CD14-positive monocyte (primary cell): Measurements from ENCODE around the gene ABHD14A. TPM values are rescaled to one million over a fixed set of nuclear protein-coding genes. Genes with fewer than 3 reads are reported as not detected.

Experiments
- DNase-seq, 3 donors: peaks; one replicate each; pipeline ENCODE4 v3.0.0-alpha.2; 2011 to 2022
- H2AFZ ChIP-seq: 2 replicates; pipeline ENCODE4 v1.6.0; 2012; ENCODE audit warnings: mild to moderate bottlenecking, low read depth, low read length, inconsistent platforms; ENCODE audit not compliant: insufficient read depth, poor library complexity, severe bottlenecking
- H3K27ac ChIP-seq, 2 donors: 1 replicate in 1 of 2; 2 replicates in 1 of 2; pipeline ENCODE4 v1.5.1; 2012 to 2013; ENCODE audit warnings: low read length in 2 of 2, control low read depth in 1 of 2, inconsistent platforms in 1 of 2, low read depth in 1 of 2, mild to moderate bottlenecking in 1 of 2
- H3K27me3 ChIP-seq, 2 donors: one replicate each; pipeline versions ENCODE4 v1.6.0 to v1.6.1; 2011 to 2013; ENCODE audit warnings: low read length in 2 of 2; ENCODE audit not compliant: control insufficient read depth in 2 of 2, insufficient read depth in 2 of 2
- H3K36me3 ChIP-seq, 2 donors: replicated peaks in 1 of 2; 1 replicate in 1 of 2; 2 replicates in 1 of 2; pipeline versions ENCODE4 v1.5.1 to v1.6.1; 2012 to 2013; ENCODE audit warnings: low read length in 2 of 2, control low read depth in 1 of 2, inconsistent platforms in 1 of 2, mild to moderate bottlenecking in 1 of 2; ENCODE audit not compliant: insufficient read depth in 2 of 2, control insufficient read depth in 1 of 2
- H3K4me1 ChIP-seq, 2 donors: 1 replicate in 1 of 2; 2 replicates in 1 of 2; pipeline versions ENCODE4 v1.5.1 to v1.6.1; 2012 to 2013; ENCODE audit warnings: low read length in 2 of 2, control low read depth in 1 of 2, inconsistent platforms in 1 of 2, mild to moderate bottlenecking in 1 of 2, moderate library complexity in 1 of 2; ENCODE audit not compliant: insufficient read depth in 2 of 2, control insufficient read depth in 1 of 2
- H3K4me2 ChIP-seq: replicated peaks from 2 replicates; pipeline ENCODE3; 2012; ENCODE audit warnings: low read length, moderate library complexity, mild to moderate bottlenecking; ENCODE audit not compliant: poor library complexity, severe bottlenecking; ENCODE audit errors: extremely low read depth
- H3K4me3 ChIP-seq, 3 experiments: fragments of 200-600 bp in 1 of 3; sonication (generic) in 1 of 3; replicated peaks in 1 of 3; 1 replicate in 2 of 3; 2 replicates in 1 of 3; pipeline ENCODE4 v1.5.1; 2011 to 2013; ENCODE audit warnings: low read length in 3 of 3, mild to moderate bottlenecking in 3 of 3, control low read depth in 2 of 3, low read depth in 2 of 3, inconsistent platforms in 1 of 3, moderate library complexity in 1 of 3
- H3K79me2 ChIP-seq: 2 replicates; pipeline ENCODE4 v1.6.0; 2012; ENCODE audit warnings: mild to moderate bottlenecking, control low read depth, inconsistent platforms, low read length, moderate library complexity; ENCODE audit not compliant: insufficient read depth
- H3K9ac ChIP-seq: 2 replicates; pipeline ENCODE4 v1.6.0; 2017; ENCODE audit warnings: low read length, mild to moderate bottlenecking; ENCODE audit not compliant: insufficient read depth, poor library complexity, severe bottlenecking
- H3K9me3 ChIP-seq, 2 donors: replicated peaks in 1 of 2; 1 replicate in 1 of 2; 2 replicates in 1 of 2; pipeline versions ENCODE4 v1.5.1 to v1.6.1; 2012 to 2013; ENCODE audit warnings: low read length in 2 of 2, control low read depth in 1 of 2; ENCODE audit not compliant: control insufficient read depth in 1 of 2, insufficient read depth in 1 of 2
- H4K20me1 ChIP-seq: 2 replicates; pipeline ENCODE4 v1.6.0; 2012; ENCODE audit warnings: mild to moderate bottlenecking, low read length, control low read depth, moderate library complexity; ENCODE audit not compliant: insufficient read depth
- H3K27ac Mint-ChIP-seq, 7 donors: one replicate each; pipeline ENCODE4 v1.8.0; 2020; ENCODE audit warnings: mild to moderate bottlenecking in 7 of 7, mixed read lengths in 7 of 7, moderate library complexity in 6 of 7, inconsistent platforms in 2 of 7
- H3K27me3 Mint-ChIP-seq, 3 donors: one replicate each; pipeline ENCODE4 v1.8.0; 2021 to 2022; ENCODE audit warnings: low read depth in 3 of 3, mild to moderate bottlenecking in 3 of 3, mixed read lengths in 3 of 3, moderate library complexity in 3 of 3, inconsistent platforms in 1 of 3
- H3K36me3 Mint-ChIP-seq, 2 donors: one replicate each; pipeline ENCODE4 v1.8.0; 2020; ENCODE audit warnings: mixed read lengths in 2 of 2, inconsistent platforms in 1 of 2, mild to moderate bottlenecking in 1 of 2
- H3K4me1 Mint-ChIP-seq: one replicate; pipeline ENCODE4 v1.8.0; 2020; ENCODE audit warnings: mild to moderate bottlenecking, mixed read lengths
- H3K4me3 Mint-ChIP-seq, 2 donors: one replicate each; pipeline ENCODE4 v1.8.0; 2020; ENCODE audit warnings: mild to moderate bottlenecking in 2 of 2, mixed read lengths in 2 of 2, moderate library complexity in 1 of 2
- H3K9me3 Mint-ChIP-seq, 7 donors: one replicate each; pipeline ENCODE4 v1.8.0; 2020 to 2022; ENCODE audit warnings: mixed read lengths in 7 of 7, mild to moderate bottlenecking in 6 of 7, moderate library complexity in 6 of 7, inconsistent platforms in 2 of 7
- CTCF ChIP-seq: fragments of 200-600 bp; IDR thresholded peaks from one replicate; pipeline ENCODE4 v1.8.0; 2022; ENCODE audit warnings: antibody characterized with exemption, mild to moderate bottlenecking
- WGBS: methylation state at CpG from one replicate; pipeline ENCODE4 v1.1.5; 2013; ENCODE audit warnings: missing lambda C conversion rate; ENCODE audit not compliant: insufficient coverage; 5-methylcytosine and 5-hydroxymethylcytosine counted together
- intact Hi-C, 2 donors: fragments of 100-400 bp; cut with micrococcal nuclease; formaldehyde crosslinking; loops; one replicate each; pipeline versions ENCODE4 v1.15.0 to v1.15.1; 2023
- polyA plus RNA-seq, 3 donors: library from polyadenylated mRNA; depleted of rRNA in 1 of 3; unstranded in 2 of 3; stranded (reverse) in 1 of 3; fragments of 300-500 nt in 2 of 3; fragments of >200 nt in 1 of 3; fragmentation: Illumina TruSeq in 2 of 3; gene quantifications; 1 replicate in 2 of 3; 2 replicates in 1 of 3; pipeline ENCODE4 v1.2.3, GENCODE V29; 2012 to 2021

Gene ABHD14A
- polyA plus RNA-seq, 3 donors, result 6.9 to 13.2 (median 11.7) TPM

- Histone ChIP-seq H3K9me3 (no peaks in the 10 kb centered on the region), H2AFZ (no peak overlapping the region), H3K27me3 (no peaks in the 10 kb centered on the region), H3K4me3 (peak overlapping the region in 1 of 3 experiments; percentile 87), H3K27ac (peak overlapping the region; percentile 88 to 89), H4K20me1 (peaks cover 40% of the 10 kb centered on the region), H3K4me1 (peaks cover 12 to 14% of the 10 kb centered on the region in 2 donors), H3K4me2 (peak overlapping the region; percentile 93), H3K9ac (peak overlapping the region; percentile 96), H3K36me3 (peaks cover 34 to 37% of the 10 kb centered on the region in 2 donors), H3K79me2 (peaks cover 28% of the 10 kb centered on the region)
- Mint-ChIP-seq H3K27ac (peak overlapping the region in 6 of 7 donors; percentile 90 to 100 (median 100)), H3K4me1 (peaks cover 23% of the 10 kb centered on the region), H3K4me3 (no peak overlapping the region), H3K36me3 (peaks cover 23 to 41% of the 10 kb centered on the region in 2 donors), H3K9me3 (no peaks in the 10 kb centered on the region), H3K27me3 (peaks cover 0 to 3% (median 2%) of the 10 kb centered on the region in 3 donors)
- intact Hi-C loops, result loop anchor here in 1 of 2 donors (2.0 kb wide), 1 partner anchor 52 kb away; the partner anchor contains the start of gene PARP3
- no CpG with 5 or more reads among the region's 2 CpGs for WGBS
- DNase-seq, result no peak
- TF ChIP-seq CTCF, result no peak
Observed at GRCh38 chr3:51994530-51994929, 19.7 kb downstream of the ABHD14A start.

DNA sequence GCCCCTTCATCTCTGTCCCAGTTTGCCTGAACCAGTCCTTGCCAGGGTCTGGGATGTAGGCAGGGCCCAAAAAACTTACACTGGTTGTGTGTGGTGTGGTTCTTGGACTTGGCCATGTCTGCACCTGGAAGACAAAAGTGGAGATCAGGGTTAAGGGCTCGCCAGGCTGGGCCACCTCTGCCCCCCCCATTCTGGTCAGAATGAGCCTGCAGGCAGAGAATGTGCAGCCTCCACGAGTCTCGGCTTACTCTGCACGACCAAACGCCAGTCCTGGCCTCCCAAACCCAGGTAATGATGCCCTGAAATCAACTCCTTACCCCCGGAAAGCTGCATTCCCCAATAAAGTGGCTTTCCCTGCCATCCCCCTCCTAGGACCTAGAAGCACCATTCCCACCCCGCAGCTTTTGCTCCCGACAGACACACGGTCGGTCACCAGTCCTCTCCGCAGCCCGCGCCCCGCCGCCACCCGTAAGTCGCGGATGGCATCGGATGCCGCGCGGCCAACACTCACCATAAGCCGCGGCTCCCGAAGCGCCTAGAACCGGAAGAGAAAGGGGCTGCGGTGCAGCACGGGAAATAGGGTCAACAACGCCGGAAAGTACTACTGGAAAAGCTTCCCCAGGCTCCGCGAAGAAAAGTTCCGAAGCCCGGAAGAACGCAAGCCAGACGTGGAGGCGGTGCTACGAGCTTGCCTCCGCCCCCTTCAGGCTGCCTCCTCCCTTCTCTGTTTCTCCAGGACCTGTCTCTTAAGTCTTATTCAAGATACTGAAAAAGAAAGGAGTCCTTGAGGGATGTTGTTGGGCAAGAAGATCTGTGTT lies 20.7 kb downstream of the ABHD14A start, which contains the start of gene RPL29:
TSS of gene RPL29 (minus strand) at position 550 of the 818 bp plus-strand sequence. CDS start at position 116, 434 bp downstream.
- peaks cover 0 to 3% (median 2%) of the 10 kb centered on the region in 3 donors for H3K27me3 Mint-ChIP-seq
- peak within 1 kb of the TSS; percentile 88 to 89 for H3K27ac ChIP-seq
- H3K4me2 ChIP-seq, result peak within 1 kb of the TSS; percentile 93
- DNase-seq, result peak; percentile 93 to 94 (median 93)
- peaks cover 28% of the 10 kb centered on the region for H3K79me2 ChIP-seq
- no peaks in the 10 kb centered on the region for H3K9me3 ChIP-seq
- peaks cover 12 to 14% of the 10 kb centered on the region in 2 donors for H3K4me1 ChIP-seq
- peaks cover 34 to 37% of the 10 kb centered on the region in 2 donors for H3K36me3 ChIP-seq
- no peaks in the 10 kb centered on the region for H3K27me3 ChIP-seq
- H3K4me3 Mint-ChIP-seq, result peak within 1 kb of the TSS; percentile 100
- peak within 1 kb of the TSS; percentile 98 to 100 (median 99) for H3K27ac Mint-ChIP-seq
- H3K36me3 Mint-ChIP-seq, result peaks cover 23 to 41% of the 10 kb centered on the region in 2 donors
- peaks cover 23% of the 10 kb centered on the region for H3K4me1 Mint-ChIP-seq
- intact Hi-C loops, result loop anchor here (2.0 to 5.0 kb wide), 2 partner anchors 53 to 57 kb away; partner anchors contain the start of gene PARP3 (in 1 of the 2)
- H3K9ac ChIP-seq, result peak within 1 kb of the TSS; percentile 96
- no peaks in the 10 kb centered on the region for H3K9me3 Mint-ChIP-seq
- H3K4me3 ChIP-seq, result peak within 1 kb of the TSS; percentile 87 to 94 (median 93)
- WGBS, result under 1% methylated on average over 30 of the region's 40 CpGs
- H4K20me1 ChIP-seq, result peaks cover 40% of the 10 kb centered on the region
- TF ChIP-seq CTCF, result no peak
- H2AFZ ChIP-seq, result peak within 1 kb of the TSS; percentile 97
